NCI-H2107 treated with DMSO at 0.1 percent for 48 hours (cell line): ENCODE data around the gene MICAL2.

Source experiments
- DNase-seq: peaks from one replicate; lab custom pipeline; 2025; ENCODE audit not compliant: unreplicated experiment; lab: John Stamatoyannopoulos, UW

The MICAL2 gene

DNA sequence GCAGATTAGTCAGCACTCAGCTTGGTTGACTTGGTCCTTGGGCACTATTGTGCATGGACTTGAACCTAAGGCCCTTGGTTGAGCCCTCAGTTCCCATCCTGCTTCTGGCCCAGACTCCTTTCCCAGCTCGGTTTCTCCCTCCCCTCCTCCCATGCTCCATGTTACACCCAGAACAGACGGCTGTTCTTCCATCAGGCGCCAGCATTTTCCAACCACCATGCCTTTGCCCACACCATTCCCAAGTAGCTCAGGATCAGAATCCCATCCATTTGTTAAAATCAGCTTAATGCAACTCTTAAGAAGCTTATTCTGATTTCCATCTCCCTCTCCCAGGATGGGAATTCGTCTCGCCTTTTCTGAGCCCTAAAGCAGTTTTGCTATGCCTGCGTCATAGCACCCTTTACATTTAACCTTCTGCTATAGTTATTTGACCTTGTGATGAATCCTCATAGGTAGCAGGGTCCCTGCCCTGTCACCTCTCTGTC lies 110.7 kb downstream of the MICAL2 start:
- DNase-seq, result no peak

DNA sequence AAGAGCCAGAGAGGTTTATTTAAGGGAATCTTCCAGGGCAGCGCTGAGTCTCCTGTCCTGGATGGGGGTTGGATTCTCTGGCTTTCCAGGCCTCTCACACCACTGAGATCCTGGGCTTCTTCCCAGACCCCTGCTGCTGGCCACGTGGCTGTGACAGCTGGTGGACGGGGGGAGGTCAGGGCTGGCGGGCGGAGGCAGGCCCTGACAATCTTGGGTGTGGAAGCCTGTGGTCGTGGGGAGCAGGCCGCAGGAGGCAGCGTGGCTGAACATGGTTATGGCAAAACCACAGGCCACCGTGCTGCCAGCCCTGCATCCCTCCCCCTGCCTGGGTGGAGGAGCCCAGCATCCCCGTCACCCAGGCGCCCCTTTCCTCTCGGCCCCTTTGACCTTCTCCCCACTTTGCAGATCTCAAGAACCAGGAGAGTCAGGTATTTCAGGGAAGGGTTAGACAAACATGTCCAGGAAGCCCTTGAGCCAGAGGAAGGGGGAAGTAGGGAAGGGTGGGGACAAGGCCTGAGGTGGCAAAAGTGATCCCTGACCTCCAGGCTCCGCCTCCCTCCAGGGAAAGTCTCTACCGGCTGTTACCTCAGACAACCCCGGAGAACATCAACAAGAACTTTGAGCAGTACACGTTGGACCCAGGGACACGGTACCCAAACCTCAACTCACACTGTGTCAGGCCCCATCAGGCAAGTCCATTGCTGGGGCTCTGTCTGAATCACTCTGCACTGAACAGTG lies 111.8 kb downstream of the MICAL2 start:
- no peak for DNase-seq

DNA sequence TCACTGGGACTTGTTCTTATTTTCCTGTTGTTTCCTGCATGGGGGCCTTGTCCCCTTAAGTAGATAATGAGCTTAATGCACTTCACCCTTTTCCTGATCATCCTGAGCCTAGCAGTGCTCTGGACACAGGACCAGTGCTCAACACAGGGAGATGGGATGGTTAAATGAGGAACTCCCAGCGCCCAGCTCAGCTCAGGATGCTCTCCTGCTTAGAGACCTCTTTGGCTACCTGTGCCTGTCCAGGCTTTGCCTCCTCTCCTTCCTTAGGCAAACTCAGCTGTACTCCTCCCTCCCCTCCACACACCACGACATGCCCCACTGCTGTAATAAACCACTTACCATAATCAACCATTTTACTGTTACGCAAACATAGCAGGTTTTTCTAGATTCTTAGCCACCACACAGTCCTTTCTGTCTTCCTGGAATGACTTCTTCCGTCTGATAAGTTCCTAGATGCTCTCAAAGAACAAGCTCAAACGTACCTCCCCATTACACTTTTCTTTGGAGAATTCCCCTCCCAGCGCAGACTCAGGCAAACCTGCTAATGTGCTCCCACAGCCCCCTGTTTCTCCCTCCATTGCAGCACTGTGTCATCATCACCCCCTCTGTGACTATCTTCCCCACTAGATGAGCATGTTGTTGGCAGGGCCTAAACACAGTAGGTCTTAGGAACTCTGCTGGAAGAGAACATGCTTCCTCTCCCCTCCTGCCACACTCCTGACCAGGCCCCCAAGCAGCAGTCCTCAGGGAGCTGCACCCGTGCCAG lies 113.6 kb downstream of the MICAL2 start:
- no peak for DNase-seq

DNA sequence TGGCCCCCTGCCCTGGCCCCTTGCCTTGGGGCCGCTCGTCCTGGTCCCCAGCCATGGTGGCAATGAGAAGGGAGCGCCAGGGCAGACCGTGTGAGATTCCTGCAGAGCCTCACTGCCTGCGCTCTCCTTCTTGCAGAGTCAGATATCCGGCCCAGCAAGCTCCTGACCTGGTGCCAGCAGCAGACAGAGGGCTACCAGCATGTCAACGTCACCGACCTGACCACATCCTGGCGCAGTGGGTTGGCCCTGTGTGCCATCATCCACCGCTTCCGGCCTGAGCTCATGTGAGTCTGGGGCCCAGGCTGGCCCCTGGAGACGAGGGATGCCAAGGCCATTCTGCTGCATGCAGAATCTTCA lies 114.1 kb downstream of the MICAL2 start:
- no peak for DNase-seq

DNA sequence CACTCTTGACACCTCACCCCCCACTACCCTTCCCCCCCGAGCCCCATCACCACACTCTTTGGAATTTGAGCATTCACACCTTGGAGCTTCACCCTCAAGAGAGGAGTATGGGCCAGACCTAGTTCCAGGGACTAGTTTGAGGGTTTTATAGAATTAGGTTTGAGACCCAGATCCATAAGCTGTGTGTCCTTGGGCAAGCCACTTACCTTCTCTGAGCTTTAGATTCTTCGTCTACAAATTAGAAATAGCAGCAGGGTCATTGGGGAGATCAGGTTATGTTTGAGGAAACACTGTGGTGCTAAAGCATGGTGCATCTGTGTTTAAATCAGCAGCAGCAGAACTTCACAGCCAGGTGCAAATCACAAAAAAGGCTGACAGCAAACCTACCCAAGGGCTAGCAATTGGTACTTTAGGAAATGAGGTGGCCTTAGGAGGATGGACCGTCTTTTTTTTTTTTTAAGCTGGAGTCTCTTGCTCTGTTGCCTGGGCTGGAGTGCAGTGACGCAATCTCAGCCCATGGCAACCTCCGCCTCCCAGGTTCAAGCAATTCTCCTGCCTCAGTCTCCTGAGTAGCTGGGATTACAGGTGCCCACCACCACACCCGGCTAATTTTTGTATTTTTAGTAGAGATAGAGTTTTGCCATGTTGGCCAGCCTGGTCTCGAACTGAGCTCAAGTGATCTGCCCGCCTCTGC lies 114.8 kb downstream of the MICAL2 start:
- no peak for DNase-seq

DNA sequence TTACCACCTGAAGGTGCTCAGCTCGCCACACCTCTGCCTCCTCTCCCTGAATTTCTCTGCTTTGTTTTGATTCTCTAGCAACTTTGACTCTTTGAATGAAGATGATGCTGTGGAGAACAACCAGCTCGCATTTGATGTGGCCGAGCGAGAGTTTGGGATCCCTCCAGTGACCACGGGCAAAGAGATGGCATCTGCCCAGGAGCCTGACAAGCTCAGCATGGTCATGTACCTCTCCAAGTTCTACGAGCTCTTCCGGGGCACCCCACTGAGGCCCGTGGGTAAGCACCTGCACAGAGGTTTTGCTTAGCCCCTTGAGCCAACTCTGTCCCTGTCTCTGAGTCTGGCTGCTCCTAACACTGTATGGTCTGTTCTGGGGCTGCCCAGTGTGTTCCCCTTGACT lies 115.7 kb downstream of the MICAL2 start:
- no peak for DNase-seq

DNA sequence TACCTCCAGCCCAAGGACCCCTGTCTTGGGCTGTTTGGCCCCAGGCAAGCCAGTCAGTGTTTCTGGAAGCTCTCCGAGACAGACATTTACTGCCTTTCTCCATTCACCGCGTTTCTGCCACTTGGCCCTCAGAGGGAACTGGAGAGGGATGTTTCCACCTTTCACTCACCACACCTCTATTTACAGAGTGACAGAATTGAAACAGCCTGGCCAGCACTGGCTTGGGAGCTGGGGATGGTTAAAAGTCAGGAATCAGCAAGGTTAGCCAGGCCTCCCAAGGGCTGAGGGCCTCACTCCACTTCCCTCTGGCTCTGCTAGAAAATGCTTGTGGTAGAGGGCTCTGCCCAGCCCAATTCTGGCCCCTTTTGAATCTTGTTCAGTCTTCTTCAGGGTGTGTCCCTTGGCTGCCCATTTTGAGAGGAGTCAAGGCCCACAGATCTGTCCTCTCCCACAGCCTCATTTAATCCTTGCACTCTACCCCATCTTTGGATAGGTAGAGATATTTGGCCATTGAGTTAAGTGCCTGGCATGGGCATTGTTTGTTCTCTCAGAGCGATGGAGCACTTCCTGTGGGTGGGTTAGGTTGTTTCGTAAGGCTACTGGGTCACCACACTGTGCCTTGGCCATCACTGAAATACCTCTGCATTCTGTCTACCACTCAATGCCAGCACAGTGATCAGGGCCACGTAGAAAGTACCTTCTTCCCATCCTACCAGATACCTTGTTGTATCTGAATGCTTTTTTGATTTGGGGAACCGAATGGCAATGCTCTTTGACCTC lies 119.2 kb downstream of the MICAL2 start:
- no peak for DNase-seq

DNA sequence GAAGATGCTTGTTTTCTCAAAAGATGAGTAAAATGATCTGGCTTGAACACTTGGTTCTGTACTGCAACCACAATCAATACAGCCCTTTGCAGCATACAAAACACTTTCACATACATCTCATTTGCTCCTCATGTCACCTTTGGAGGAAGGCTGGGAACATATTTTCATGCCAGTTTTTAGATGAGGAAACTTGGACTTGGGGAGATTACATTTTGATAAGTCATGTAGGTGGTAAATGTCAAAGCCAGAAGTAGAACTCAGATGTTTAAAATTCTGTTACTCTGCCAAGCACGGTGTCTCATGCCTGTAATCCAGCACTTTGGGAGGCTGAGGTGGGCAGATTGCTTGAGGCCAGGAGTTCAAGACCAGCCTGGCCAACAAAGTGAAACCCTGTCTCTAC lies 121.8 kb downstream of the MICAL2 start:
- DNase-seq, result no peak

DNA sequence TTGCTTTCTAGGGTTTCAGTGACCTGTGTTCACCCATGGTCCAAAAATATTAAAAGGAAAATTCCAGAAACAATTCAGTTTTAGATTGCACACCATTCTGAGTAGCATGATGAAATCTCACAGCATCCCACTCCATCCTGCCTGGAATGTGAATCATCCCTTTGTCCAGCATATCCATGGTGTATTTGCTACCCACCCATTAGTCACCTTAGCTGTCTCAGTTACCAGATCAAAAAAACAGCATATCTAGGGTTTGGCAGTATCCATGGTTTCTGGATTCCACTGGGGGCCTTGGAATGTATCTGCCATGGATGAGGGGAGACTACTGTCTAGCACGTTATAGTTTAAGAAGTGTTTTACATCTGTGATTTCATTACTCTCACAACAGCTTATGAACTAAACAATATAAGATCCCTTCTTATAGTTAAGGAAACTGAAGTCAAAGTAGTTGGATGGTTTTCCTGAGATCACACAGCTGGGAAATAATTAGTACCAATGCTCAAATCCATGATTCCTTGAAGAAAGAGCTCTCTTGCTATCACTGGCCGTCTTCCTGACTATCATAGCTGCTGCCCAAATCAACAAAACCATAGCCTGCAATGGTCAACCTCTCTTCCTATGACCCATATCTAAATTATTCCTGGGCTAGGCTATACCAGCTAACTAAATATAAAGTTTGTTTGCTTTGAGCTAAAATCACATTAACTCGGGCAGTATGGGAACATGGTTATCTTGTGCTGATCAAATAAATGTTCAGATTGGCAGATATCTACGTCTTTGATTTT lies 122.6 kb downstream of the MICAL2 start:
- DNase-seq, result no peak

DNA sequence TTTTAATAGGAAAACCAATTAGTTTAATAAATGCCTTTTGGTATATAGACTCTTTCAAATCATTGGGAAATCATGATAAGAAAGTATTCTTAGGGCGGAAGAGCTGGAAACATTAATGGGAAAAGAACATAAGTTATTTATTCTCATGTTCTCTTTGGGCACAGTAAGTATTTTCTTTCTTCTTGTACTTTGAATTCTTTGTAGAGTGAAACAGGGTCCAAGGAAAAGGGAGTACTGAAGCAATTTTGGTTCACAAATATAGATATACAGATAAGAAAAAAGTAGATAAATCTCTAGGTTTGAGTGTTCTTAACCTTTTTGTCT lies 123.2 kb downstream of the MICAL2 start:
- DNase-seq, result no peak

DNA sequence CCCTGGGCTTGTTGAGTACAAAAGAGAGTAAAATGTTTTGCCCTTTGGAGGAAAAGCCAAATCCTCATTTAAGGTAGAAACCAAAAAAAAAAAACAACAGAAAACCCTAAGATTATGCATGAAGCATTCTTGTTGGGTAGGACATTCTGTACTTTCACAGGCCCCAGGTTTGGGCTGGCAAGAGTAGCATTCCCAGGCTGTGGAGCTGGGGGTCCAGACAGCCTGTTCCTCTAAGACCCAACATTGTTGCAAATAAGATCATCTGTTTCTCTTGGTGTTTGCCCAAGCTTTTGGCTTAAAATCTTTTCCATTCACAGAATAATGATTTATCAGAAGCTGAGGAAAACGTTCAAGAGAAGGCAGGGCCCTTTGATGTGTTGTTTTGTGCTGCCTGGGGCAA lies 123.8 kb downstream of the MICAL2 start:
- DNase-seq, result no peak

DNA sequence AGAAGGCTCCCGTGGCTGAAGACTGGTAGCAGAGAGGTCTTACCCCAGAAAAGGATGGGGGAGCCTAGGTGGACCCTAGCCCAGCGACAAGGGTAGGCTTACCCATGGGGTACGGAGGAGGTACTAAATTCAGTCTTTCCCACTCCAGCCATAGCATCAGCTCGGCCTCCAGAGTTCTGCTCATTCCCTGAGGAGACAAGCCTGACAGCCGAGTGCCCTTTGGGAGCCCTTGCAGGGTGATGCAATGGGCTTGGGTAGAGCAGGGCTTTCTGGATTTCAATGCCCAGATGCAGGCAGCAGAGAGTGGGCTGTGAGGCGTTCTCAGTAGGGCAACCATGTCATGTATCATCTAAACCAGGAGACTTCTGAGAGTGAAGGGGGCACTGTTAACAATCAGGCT lies 124.7 kb downstream of the MICAL2 start:
- no peak for DNase-seq

DNA sequence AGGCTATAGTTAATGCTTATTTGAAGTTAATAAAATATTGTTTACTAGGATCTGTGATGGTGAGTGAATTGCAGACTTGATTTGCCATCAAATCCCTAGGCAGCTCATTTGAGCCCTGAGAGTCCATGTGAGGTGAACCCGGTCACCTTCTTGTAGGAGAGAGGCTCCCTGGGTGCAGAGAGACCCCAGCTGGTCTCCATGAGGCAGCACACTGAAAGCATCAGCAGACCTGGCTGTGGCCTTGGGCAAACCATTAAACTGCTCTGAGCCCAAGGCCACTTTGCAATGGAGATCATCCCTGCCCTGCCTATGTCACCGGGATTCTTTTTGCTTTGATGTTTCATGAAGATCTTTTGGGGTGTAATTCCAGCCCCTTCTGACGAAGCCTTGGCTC lies 125.2 kb downstream of the MICAL2 start:
- no peak for DNase-seq

DNA sequence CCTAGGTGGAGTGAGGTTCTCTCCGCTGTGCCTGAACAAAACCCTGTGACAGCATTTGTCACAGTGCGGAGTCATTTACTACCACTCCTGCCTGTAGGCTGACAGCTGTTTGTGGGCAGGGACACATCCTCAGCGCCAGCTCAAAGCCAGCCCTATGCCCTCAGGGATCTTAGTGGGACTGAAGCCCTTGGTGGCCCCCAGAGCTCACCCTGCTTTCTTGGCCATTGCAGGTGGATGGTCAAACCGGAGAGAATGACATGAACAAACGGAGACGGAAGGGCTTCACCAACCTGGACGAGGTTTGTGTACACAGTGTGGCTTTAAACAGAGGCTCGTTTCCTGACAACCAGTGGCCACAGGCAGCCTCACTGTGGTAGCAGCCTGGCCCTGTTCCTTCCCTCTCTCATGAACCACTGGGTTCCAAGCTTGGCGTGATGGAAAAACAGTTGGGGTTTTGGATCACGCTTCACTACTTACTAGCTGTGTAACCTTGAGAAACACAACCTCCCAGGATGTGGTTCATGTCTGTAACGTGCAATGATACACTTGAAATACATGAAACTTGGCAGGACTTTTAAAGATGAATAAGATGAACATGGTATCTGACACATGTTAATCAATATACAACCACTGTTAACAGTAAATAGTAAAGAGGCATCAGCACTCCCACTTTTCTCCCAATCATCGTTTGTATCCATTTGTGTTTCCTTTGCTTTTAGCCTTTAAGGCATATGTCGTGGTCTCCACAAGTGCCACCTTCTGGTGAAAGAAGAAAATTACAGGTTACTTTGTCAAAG lies 125.8 kb downstream of the MICAL2 start:
- DNase-seq, result peak; percentile 51

DNA sequence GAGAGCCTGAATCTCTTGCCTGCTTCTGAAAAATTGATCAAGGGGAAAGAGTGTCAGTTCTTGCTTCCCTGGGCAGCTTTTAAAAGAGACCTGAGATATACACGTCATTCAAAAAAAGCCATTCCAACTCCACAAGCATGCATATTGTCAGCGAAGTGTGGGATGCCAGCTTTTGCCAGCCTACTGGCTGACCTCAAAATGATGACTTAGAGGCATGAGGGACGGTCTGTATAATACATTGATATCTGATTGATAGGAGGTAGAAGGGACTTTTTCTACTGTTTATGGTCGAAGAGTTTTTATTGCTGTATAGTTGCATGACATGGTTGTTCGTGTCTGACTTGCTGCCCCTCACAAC lies 126.3 kb downstream of the MICAL2 start:
- no peak for DNase-seq

DNA sequence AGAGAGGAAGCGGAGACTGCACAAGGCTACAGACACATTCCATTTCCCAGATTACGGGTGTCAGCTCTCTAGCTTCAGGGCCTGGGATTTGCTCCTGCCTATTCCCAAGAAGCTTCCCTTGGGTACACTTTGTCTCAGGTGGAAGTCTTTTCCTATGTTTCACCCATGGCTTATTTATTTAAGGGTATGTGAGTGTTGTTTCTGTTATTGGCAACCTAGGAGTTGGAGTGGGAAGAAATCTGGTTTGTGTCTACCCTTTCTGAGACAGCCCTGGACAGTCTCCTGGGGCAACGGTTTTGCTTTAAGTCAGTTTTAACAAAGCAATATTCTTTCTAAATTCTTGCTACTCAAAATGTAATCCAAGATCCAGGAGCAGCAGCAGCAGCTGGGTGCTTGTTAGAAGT lies 127.0 kb downstream of the MICAL2 start:
- no peak for DNase-seq

DNA sequence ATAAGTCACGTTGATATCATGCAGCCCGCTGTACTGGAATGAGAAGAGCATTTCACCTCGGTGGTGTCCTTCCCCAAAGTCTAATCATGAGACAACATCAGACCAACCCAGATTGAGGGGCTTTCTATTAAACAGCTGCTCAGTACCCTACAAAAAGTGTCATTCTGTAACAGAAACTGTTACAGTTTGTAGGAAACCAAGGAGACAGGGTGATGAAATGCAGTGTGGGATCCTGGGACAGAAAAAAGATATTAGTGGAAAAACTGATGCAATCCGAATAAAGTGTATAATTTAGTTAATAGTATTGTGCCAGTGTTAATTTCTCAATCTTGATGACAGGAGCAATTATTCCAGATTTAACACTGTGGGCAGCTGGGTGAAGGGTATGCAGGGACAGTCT lies 128.0 kb downstream of the MICAL2 start:
- no peak for DNase-seq

DNA sequence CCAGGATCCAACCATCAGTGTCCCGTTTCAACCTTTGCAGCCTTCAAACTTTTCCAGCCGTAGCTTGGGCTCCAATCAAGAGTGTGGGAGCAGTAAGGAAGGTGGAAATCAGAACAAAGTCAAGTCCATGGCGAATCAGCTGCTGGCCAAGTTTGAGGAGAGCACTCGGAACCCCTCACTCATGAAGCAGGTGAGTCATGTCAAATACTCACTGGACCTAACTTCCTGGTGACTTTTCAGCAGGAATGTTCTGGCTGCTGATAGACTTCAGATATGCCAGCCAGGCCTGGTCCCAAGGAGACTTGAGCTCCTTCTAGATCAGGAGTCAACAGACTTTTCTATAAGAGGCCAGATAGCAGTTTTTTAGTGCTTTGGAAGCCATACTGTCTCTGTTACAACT lies 129.0 kb downstream of the MICAL2 start:
- no peak for DNase-seq

DNA sequence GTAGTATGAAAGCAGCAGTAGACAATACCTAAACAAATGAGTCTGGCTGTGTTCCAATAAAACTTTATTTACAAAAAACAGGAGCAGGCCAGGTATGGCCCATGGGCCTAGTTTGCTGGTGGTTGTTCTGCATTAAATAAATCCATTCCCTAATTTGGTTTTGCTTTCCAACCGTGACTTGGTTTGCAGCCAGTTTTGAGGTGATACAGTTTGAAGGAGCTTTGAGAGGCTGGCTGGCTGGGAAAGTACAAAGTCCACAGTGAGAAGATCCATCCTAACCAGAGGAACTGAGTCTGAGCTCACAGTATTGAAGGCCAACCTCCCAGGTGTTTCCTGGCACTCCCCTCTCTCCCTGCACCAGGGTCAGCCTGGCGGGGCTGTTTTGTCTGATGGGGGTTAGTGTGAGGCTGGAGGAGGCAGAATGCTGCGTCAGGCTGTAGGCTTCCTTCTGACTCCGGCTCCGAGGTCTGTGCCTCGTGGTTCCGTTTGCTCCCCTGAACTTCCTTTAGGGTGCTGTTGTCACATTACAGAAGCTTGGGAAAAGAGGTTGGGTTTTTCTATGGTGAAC lies 129.5 kb downstream of the MICAL2 start:
- peak; percentile 48 for DNase-seq

DNA sequence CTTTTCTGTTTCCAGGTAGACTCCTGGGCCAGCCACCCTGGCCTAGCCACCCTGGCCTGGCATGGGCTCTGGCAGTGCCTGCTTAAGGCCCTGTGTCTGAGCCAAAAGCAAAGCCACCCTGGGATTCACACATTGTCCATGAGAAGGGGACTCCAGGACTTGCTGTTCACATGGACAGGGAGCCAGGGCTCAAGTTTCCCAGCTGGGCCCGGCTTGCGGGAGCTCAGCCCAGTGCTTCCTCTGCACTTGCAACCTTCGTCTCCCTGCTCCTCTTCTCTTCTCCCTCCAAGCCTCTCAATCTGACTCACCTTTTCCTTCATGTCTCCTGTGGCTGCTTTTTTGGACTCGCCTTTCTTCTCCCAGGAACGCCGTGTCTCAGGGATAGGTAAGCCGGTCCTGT lies 130.3 kb downstream of the MICAL2 start:
- no peak for DNase-seq
